K562 (cell line): ENCODE results near the gene DNAH8. TPM values are rescaled to one million over a fixed set of nuclear protein-coding genes. Genes with fewer than 3 reads are reported as not detected.

ENCODE experiments used
- ATAC-seq: fragments of 200-7000 bp; cut with Tn5 transposase; 3 replicates; pipeline ENCODE4 v1.9.1; 2020; ENCODE audit warnings: moderate library complexity
- BruUV-seq: library from RNA; stranded (reverse); fragments of 400-500 nt; replicated peaks from 2 replicates; lab custom pipeline; 2021; lab: Mats Ljungman, UMichigan
- CTCF ChIA-PET: fragments of 300-600 bp; formaldehyde crosslinking; extraction: SDS; loops from one replicate; lab custom pipeline; 2021; ENCODE audit warnings: low intra/inter-chr PET ratio; lab: Yijun Ruan, JAX
- POLR2A ChIA-PET: fragments of 300-600, 350-650 bp; sonication (Branson Sonifier 250); formaldehyde crosslinking; extraction: SDS; loops from one replicate; lab custom pipeline; 2021; ENCODE audit warnings: antibody characterized with exemption, inconsistent platforms; lab: Yijun Ruan, JAX
- DNase-seq, 4 experiments: peaks; one replicate each; pipeline versions ENCODE4 v3.0.0 to v3.0.0-alpha.2; 2011 to 2018; ENCODE audit warnings: low spot score in 3 of 4, mixed read lengths in 3 of 4; ENCODE audit errors: extremely low read depth in 1 of 4
- FAIRE-seq: peaks from 2 replicates; lab custom pipeline; 2011; peaks lifted over from hg19 to GRCh38; lab: Jason Lieb, UNC
- H2AFZ ChIP-seq: 2 replicates; pipeline ENCODE4 v1.6.0; 2011; ENCODE audit warnings: low read depth, low read length, control low read depth, inconsistent platforms
- H3K27ac ChIP-seq: fragments of 200-600 bp; 3 replicates; pipeline ENCODE4 v1.8.0; 2011; ENCODE audit warnings: low read depth, mild to moderate bottlenecking, control low read depth, inconsistent platforms, low read length, moderate library complexity, mixed read lengths; ENCODE audit errors: extremely low read depth
- H3K27me3 ChIP-seq, 2 experiments: fragments of 300-600 bp in 1 of 2; 2 replicates in 1 of 2; 3 replicates in 1 of 2; pipeline versions ENCODE4 v1.6.0 to v1.8.0; 2011; ENCODE audit warnings: inconsistent platforms in 2 of 2, low read length in 2 of 2, mild to moderate bottlenecking in 1 of 2, mixed read lengths in 1 of 2, moderate library complexity in 1 of 2; ENCODE audit not compliant: control insufficient read depth in 2 of 2, insufficient read depth in 2 of 2
- H3K36me3 ChIP-seq: fragments of 300-600 bp; 3 replicates; pipeline ENCODE4 v1.8.0; 2011; ENCODE audit warnings: mild to moderate bottlenecking, low read length, inconsistent platforms; ENCODE audit not compliant: control insufficient read depth, insufficient read depth
- H3K4me1 ChIP-seq, 2 experiments: fragments of 200-600 bp in 1 of 2; replicated peaks in 1 of 2; 2 replicates in 1 of 2; 3 replicates in 1 of 2; pipeline versions ENCODE4 v1.5.1 to v1.8.0; 2011; ENCODE audit warnings: inconsistent platforms in 2 of 2, low read length in 2 of 2, mild to moderate bottlenecking in 1 of 2, mixed read lengths in 1 of 2, moderate library complexity in 1 of 2; ENCODE audit not compliant: control insufficient read depth in 2 of 2, insufficient read depth in 2 of 2
- H3K4me2 ChIP-seq: 2 replicates; pipeline ENCODE4 v1.6.1; 2011; ENCODE audit warnings: low read length, control low read depth, inconsistent platforms, mixed read lengths; ENCODE audit not compliant: insufficient read depth
- H3K4me3 ChIP-seq: fragments of 200-600 bp; sonication (generic), shearing (Covaris generic); 2 replicates; pipeline ENCODE4 v1.5.1; 2016; ENCODE audit warnings: control low read depth, inconsistent platforms
- H3K79me2 ChIP-seq: fragments of 200-600 bp; 3 replicates; pipeline ENCODE4 v1.8.0; 2011; ENCODE audit warnings: low read length, inconsistent platforms; ENCODE audit not compliant: control insufficient read depth, insufficient read depth
- H3K9ac ChIP-seq, 2 experiments: 2 replicates each; pipeline versions ENCODE4 v1.6.0 to v1.6.1; 2011; ENCODE audit warnings: low read depth in 2 of 2, low read length in 2 of 2, control low read depth in 1 of 2, inconsistent platforms in 1 of 2, mild to moderate bottlenecking in 1 of 2, mixed read lengths in 1 of 2; ENCODE audit not compliant: insufficient read depth in 1 of 2
- H3K9me1 ChIP-seq: one replicate; pipeline ENCODE4 v1.6.0; 2011; ENCODE audit warnings: inconsistent platforms, mild to moderate bottlenecking, low read length, moderate library complexity; ENCODE audit not compliant: control insufficient read depth, insufficient read depth
- H3K9me3 ChIP-seq: replicated peaks from 2 replicates; pipeline ENCODE4 v1.5.1; 2011; ENCODE audit warnings: low read depth, low read length, inconsistent platforms; ENCODE audit not compliant: control insufficient read depth, insufficient read depth
- H4K20me1 ChIP-seq: replicated peaks from 2 replicates; pipeline ENCODE4 v1.6.1; 2011; ENCODE audit warnings: low read length, inconsistent platforms, mixed read lengths; ENCODE audit not compliant: control insufficient read depth, insufficient read depth
- JUN ChIP-seq, 2 experiments: sonication (generic) in 1 of 2; formaldehyde crosslinking in 1 of 2; IDR thresholded peaks; 2 replicates each; pipeline versions ENCODE4 v1.6.1 to v1.8.0; 2012 to 2022; ENCODE audit warnings: borderline replicate concordance in 2 of 2, mild to moderate bottlenecking in 2 of 2, improper control_type of control experiment in 1 of 2, low read depth in 1 of 2, low read length in 1 of 2, missing genetic modification reagents in 1 of 2
- MIER1 ChIP-seq: fragments of 450-650 bp; IDR thresholded peaks from 2 replicates; pipeline ENCODE4 v1.6.1; 2016; ENCODE audit warnings: antibody characterized with exemption, mild to moderate bottlenecking, low read depth
- THRAP3 ChIP-seq: fragments of 450-650 bp; IDR thresholded peaks from 2 replicates; pipeline ENCODE4 v1.6.1; 2016; ENCODE audit warnings: mild to moderate bottlenecking, inconsistent platforms, borderline replicate concordance
- WGBS: fragments of 100-300 bp; shearing (Covaris generic); methylation state at CpG from one replicate; pipeline ENCODE4 v1.1.6; 2016; ENCODE audit warnings: low coverage, mixed read lengths; ENCODE audit not compliant: insufficient coverage; ENCODE audit errors: missing lambda C conversion rate; 5-methylcytosine and 5-hydroxymethylcytosine counted together
- in situ Hi-C: fragments of 300-500 bp; cut with MboI; formaldehyde crosslinking; loops from 4 replicates; pipeline ENCODE4 v1.15.0; 2018; ENCODE audit warnings: inconsistent platforms, mixed read lengths
- intact Hi-C: fragments of 100-400 bp; cut with micrococcal nuclease; formaldehyde crosslinking; loops from 2 replicates; pipeline ENCODE4 v1.14.2; 2022
- polyA plus RNA-seq, 8 experiments: library from polyadenylated mRNA; depleted of rRNA in 4 of 8; stranded (reverse) in 5 of 8; unstranded in 3 of 8; fragments of >200 nt; fragmentation: Nextera tagmentation in 2 of 8; fragmentation: Illumina TruSeq in 1 of 8; extraction: Ambion mirVana in 2 of 8; extraction: Trizol in 1 of 8; gene quantifications; 2 replicates each; pipeline versions ENCODE4 v1.2.1 to v1.2.3, GENCODE V29; 2011 to 2014; ENCODE audit warnings: inconsistent platforms in 1 of 8, missing spikeins in 1 of 8
- total RNA-seq, 7 experiments: library from RNA; depleted of rRNA in 6 of 7; stranded (reverse); fragments of >200 nt in 6 of 7; fragmentation: Illumina TruSeq in 2 of 7; extraction: Trizol in 2 of 7; gene quantifications; 2 replicates each; pipeline versions ENCODE4 v1.2.1 to v1.2.3, GENCODE V29; 2011 to 2021; ENCODE audit warnings: low replicate concordance in 1 of 7
- TF ChIP-seq, protein P1 (sequence below): fragments of 150-350 bp; IDR thresholded peaks from 2 replicates; pipeline ENCODE4 v1.6.1; 2014; ENCODE audit warnings: low read depth, mild to moderate bottlenecking, low read length, borderline replicate concordance
- TF ChIP-seq, protein P2 (sequence below): fragments of 250-450 bp; sonication (Bioruptor Pico); IDR thresholded peaks from 2 replicates; pipeline ENCODE4 v1.5.0; 2021; ENCODE audit warnings: mild to moderate bottlenecking, borderline replicate concordance
- TF ChIP-seq, protein P3 (sequence below), 2 experiments: fragments of 450-650 bp; IDR thresholded peaks; 2 replicates each; pipeline ENCODE4 v1.6.1; 2016; ENCODE audit warnings: mild to moderate bottlenecking in 2 of 2, borderline replicate concordance in 1 of 2, low read depth in 1 of 2, moderate library complexity in 1 of 2

The DNAH8 gene
- total and polyA plus RNA-seq, 9 of the 15 experiments (the other 6 are each of a cell fraction or from before 2014, with no cell fraction given): 1.2 to 4.2 (median 2.9) TPM

DNA sequence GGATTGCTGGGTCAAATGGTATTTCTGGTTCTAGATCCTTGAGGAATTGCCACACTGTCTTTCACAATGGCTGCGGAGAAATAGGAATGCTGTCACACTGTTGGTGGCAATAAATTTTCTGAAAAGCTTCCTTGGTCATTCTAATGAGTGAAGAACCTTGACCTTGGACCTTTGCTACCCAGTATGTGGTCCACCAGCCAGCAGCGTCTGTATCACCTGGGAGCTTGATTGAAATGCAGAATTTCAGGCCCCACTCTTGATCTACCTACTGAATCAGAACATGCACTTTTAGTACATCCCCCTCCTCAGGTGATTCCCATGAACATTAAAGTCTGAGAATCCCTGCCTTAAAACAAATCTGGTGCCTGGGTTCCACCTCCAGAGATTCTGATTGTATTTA lies 305.9 kb downstream of the DNAH8 start:
- H3K4me1 ChIP-seq: no peaks in the 10 kb centered on the region
- H3K36me3 ChIP-seq: no peaks in the 10 kb centered on the region
- DNase-seq: no peak
- no peak overlapping the region for H3K4me3 ChIP-seq
- BruUV-seq: no TSS peak
- no peaks in the 10 kb centered on the region for H3K9me3 ChIP-seq
- ATAC-seq: no peak
- ChIA-PET POLR2A (interaction anchor here (0.5 to 1.2 kb wide), 4 partner anchors 11 to 80 kb away, joined by 3 to 5 read pairs (median 4); no protein-coding TSS in a partner anchor), CTCF (no interaction called here)
- no peak overlapping the region for H3K9ac ChIP-seq
- in situ Hi-C loops: no loop called here
- H3K79me2 ChIP-seq: no peaks in the 10 kb centered on the region
- H3K27me3 ChIP-seq: peaks cover 27 to 41% of the 10 kb centered on the region in 2 experiments
- FAIRE-seq: no peak
- H2AFZ ChIP-seq: no peak overlapping the region
- 0% methylated on average over 2 of the region's 2 CpGs for WGBS
- H3K27ac ChIP-seq: no peak overlapping the region
- intact Hi-C loops: no loop called here
- no peaks in the 10 kb centered on the region for H4K20me1 ChIP-seq
- H3K4me2 ChIP-seq: no peak overlapping the region
- no peaks in the 10 kb centered on the region for H3K9me1 ChIP-seq
- TF ChIP-seq, protein P1, sequence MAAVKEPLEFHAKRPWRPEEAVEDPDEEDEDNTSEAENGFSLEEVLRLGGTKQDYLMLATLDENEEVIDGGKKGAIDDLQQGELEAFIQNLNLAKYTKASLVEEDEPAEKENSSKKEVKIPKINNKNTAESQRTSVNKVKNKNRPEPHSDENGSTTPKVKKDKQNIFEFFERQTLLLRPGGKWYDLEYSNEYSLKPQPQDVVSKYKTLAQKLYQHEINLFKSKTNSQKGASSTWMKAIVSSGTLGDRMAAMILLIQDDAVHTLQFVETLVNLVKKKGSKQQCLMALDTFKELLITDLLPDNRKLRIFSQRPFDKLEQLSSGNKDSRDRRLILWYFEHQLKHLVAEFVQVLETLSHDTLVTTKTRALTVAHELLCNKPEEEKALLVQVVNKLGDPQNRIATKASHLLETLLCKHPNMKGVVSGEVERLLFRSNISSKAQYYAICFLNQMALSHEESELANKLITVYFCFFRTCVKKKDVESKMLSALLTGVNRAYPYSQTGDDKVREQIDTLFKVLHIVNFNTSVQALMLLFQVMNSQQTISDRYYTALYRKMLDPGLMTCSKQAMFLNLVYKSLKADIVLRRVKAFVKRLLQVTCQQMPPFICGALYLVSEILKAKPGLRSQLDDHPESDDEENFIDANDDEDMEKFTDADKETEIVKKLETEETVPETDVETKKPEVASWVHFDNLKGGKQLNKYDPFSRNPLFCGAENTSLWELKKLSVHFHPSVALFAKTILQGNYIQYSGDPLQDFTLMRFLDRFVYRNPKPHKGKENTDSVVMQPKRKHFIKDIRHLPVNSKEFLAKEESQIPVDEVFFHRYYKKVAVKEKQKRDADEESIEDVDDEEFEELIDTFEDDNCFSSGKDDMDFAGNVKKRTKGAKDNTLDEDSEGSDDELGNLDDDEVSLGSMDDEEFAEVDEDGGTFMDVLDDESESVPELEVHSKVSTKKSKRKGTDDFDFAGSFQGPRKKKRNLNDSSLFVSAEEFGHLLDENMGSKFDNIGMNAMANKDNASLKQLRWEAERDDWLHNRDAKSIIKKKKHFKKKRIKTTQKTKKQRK: no peak
- TF ChIP-seq JUN (IDR thresholded peaks at IDR 0.05; ENCODE audit: borderline replicate concordance, low read depth, low read length) (no peak), JUN (CRISPR knock-in tag; IDR thresholded peaks at IDR 0.05; ENCODE audit: borderline replicate concordance) (no peak), THRAP3 (no peak), MIER1 (no peak)
- TF ChIP-seq, protein P2, sequence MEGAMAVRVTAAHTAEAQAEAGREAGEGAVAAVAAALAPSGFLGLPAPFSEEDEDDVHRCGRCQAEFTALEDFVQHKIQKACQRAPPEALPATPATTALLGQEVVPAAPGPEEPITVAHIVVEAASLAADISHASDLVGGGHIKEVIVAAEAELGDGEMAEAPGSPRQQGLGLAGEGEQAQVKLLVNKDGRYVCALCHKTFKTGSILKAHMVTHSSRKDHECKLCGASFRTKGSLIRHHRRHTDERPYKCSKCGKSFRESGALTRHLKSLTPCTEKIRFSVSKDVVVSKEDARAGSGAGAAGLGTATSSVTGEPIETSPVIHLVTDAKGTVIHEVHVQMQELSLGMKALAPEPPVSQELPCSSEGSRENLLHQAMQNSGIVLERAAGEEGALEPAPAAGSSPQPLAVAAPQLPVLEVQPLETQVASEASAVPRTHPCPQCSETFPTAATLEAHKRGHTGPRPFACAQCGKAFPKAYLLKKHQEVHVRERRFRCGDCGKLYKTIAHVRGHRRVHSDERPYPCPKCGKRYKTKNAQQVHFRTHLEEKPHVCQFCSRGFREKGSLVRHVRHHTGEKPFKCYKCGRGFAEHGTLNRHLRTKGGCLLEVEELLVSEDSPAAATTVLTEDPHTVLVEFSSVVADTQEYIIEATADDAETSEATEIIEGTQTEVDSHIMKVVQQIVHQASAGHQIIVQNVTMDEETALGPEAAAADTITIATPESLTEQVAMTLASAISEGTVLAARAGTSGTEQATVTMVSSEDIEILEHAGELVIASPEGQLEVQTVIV: no peak
- TF ChIP-seq, protein P3, sequence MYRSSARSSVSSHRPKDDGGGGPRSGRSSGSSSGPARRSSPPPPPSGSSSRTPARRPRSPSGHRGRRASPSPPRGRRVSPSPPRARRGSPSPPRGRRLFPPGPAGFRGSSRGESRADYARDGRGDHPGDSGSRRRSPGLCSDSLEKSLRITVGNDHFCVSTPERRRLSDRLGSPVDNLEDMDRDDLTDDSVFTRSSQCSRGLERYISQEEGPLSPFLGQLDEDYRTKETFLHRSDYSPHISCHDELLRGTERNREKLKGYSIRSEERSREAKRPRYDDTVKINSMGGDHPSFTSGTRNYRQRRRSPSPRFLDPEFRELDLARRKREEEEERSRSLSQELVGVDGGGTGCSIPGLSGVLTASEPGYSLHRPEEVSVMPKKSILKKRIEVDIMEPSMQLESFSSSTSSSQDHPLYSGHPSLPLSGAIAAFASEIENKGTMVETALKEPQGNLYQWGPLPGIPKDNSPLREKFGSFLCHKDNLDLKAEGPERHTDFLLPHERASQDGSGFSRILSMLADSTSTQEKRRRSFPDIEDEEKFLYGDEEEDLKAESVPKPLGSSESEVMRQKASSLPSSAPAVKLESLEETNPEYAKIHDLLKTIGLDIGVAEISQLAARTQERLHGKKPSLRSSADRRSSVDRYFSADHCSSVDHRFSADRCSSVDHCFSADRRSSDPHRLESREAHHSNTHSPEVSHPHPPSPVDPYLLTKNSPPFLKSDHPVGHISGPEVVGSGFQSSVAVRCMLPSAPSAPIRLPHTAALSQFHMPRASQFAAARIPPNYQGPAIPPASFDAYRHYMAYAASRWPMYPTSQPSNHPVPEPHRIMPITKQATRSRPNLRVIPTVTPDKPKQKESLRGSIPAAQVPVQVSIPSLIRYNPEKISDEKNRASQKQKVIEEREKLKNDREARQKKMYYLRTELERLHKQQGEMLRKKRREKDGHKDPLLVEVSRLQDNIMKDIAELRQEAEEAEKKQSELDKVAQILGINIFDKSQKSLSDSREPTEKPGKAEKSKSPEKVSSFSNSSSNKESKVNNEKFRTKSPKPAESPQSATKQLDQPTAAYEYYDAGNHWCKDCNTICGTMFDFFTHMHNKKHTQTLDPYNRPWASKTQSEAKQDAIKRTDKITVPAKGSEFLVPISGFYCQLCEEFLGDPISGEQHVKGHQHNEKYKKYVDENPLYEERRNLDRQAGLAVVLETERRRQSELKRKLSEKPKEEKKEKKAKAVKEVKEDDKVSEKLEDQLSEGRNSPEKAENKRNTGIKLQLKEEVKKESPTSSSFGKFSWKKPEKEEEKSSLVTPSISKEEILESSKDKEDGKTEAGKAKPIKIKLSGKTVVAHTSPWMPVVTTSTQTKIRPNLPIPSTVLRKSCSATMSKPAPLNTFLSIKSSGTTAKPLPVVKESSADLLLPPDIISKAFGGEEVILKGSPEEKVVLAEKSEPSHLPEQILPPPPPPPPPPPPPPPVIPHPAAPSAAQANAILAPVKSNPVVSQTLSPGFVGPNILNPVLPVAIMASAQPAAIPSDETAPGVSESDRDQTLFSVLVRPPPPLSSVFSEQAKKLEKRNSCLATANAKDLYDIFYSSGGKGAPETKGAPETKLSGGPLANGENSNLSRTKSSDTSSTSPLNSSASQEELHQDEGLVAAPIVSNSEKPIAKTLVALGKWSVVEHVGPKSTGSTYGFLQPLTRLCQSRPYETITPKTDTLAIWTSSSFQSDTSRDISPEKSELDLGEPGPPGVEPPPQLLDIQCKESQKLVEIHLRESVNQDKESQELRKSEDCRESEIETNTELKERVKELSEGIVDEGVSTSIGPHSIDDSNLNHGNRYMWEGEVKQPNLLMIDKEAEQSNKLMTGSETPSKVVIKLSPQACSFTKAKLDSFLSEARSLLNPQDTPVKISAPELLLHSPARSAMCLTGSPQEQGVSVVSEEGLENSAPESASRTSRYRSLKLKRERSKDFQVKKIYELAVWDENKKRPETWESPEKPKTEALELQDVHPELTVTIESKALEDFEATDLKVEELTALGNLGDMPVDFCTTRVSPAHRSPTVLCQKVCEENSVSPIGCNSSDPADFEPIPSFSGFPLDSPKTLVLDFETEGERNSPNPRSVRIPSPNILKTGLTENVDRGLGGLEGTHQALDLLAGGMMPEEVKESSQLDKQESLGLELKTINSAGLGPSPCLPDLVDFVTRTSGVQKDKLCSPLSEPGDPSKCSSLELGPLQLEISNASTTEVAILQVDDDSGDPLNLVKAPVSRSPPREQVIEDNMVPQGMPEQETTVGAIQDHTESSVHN (IDR thresholded peaks at IDR 0.05; ENCODE audit: borderline replicate concordance in 1 of 2, low read depth in 1 of 2): no peak
